B cell (primary cell): ENCODE data around the gene PML. TPM values are rescaled to one million over a fixed set of nuclear protein-coding genes. Genes with fewer than 3 reads are reported as not detected.

Experiments used
- ATAC-seq: fragments of 200-7000 bp; cut with Tn5 transposase; one replicate; pipeline ENCODE4 v1.10.0; 2021; ENCODE audit warnings: low read depth, mild to moderate bottlenecking, moderate number of reproducible peaks, moderate library complexity
- CTCF ChIA-PET: fragments of 350-600 bp; sonication (Branson Sonifier 250); formaldehyde crosslinking; loops from one replicate; lab custom pipeline; 2021; ENCODE audit warnings: antibody characterized with exemption, inconsistent platforms; lab: Charles Lee
- POLR2A ChIA-PET: fragments of 350-600 bp; sonication (Branson Sonifier 250); formaldehyde crosslinking; loops from one replicate; lab custom pipeline; 2021; ENCODE audit warnings: antibody characterized with exemption; lab: Charles Lee
- DNase-seq: peaks from one replicate; pipeline ENCODE4 v3.0.0; 2013
- H2AFZ ChIP-seq: 2 replicates; pipeline ENCODE4 v1.6.1; 2012; ENCODE audit warnings: mild to moderate bottlenecking, low read depth, low read length; ENCODE audit not compliant: insufficient read depth, poor library complexity, severe bottlenecking
- H3K27ac ChIP-seq, 2 donors: 1 replicate in 1 of 2; 2 replicates in 1 of 2; pipeline ENCODE4 v1.5.1; 2012 to 2013; ENCODE audit warnings: low read length in 2 of 2, mild to moderate bottlenecking in 2 of 2, moderate library complexity in 1 of 2
- H3K27me3 ChIP-seq, 4 experiments: fragments of 200-600 bp in 1 of 4; sonication (generic) in 1 of 4; replicated peaks in 1 of 4; 1 replicate in 2 of 4; 2 replicates in 2 of 4; pipeline versions ENCODE4 v1.6.1 to v1.7.0; 2013 to 2016; ENCODE audit warnings: low read length in 3 of 4, mild to moderate bottlenecking in 2 of 4, mixed read lengths in 1 of 4, moderate library complexity in 1 of 4; ENCODE audit not compliant: insufficient read depth in 4 of 4, control insufficient read depth in 3 of 4; ENCODE audit errors: control extremely low read depth in 1 of 4
- H3K36me3 ChIP-seq, 2 experiments: replicated peaks in 1 of 2; 1 replicate in 1 of 2; 2 replicates in 1 of 2; pipeline versions ENCODE4 v1.6.1 to v1.7.1; 2013; ENCODE audit warnings: low read length in 1 of 2; ENCODE audit not compliant: insufficient read depth in 2 of 2, control insufficient read depth in 1 of 2; ENCODE audit errors: control extremely low read depth in 1 of 2, extremely low read depth in 1 of 2
- H3K4me1 ChIP-seq, 2 donors: fragments of 200-600 bp in 1 of 2; sonication (generic) in 1 of 2; 1 replicate in 1 of 2; 2 replicates in 1 of 2; pipeline versions ENCODE4 v1.5.1 to v1.6.1; 2013 to 2017; ENCODE audit warnings: low read length in 2 of 2; ENCODE audit not compliant: control insufficient read depth in 2 of 2, insufficient read depth in 2 of 2
- H3K4me2 ChIP-seq: replicated peaks from 2 replicates; pipeline ENCODE3; 2012; ENCODE audit warnings: mild to moderate bottlenecking, low read depth, low read length; ENCODE audit not compliant: poor library complexity, severe bottlenecking
- H3K4me3 ChIP-seq, 5 experiments: fragments of 200-600 bp in 1 of 5; sonication (generic) in 1 of 5; 1 replicate in 3 of 5; 2 replicates in 2 of 5; pipeline versions ENCODE4 v1.5.1 to v1.7.0; 2011 to 2016; ENCODE audit warnings: low read length in 4 of 5, mild to moderate bottlenecking in 4 of 5, low read depth in 2 of 5, control low read depth in 1 of 5, moderate library complexity in 1 of 5; ENCODE audit not compliant: insufficient read depth in 1 of 5; ENCODE audit errors: control extremely low read depth in 1 of 5, extremely low read depth in 1 of 5
- H3K79me2 ChIP-seq: fragments of 200-600 bp; sonication (generic); one replicate; pipeline ENCODE4 v1.6.0; 2016; ENCODE audit warnings: low read length; ENCODE audit not compliant: control insufficient read depth, insufficient read depth
- H3K9ac ChIP-seq: fragments of 200-600 bp; sonication (generic); 2 replicates; pipeline ENCODE4 v1.6.1; 2017; ENCODE audit warnings: mild to moderate bottlenecking, low read length, moderate library complexity
- H3K9me3 ChIP-seq, 3 donors: one replicate each; pipeline versions ENCODE4 v1.6.1 to v1.7.1; 2013; ENCODE audit warnings: low read length in 2 of 3; ENCODE audit not compliant: control insufficient read depth in 2 of 3, insufficient read depth in 1 of 3; ENCODE audit errors: control extremely low read depth in 1 of 3
- H4K20me1 ChIP-seq: 2 replicates; pipeline ENCODE4 v1.6.0; 2012; ENCODE audit warnings: mild to moderate bottlenecking, low read length; ENCODE audit not compliant: insufficient read depth, control insufficient read depth, poor library complexity, severe bottlenecking
- H3K27ac Mint-ChIP-seq: one replicate; pipeline ENCODE4 v1.8.0; 2021; ENCODE audit warnings: mixed read lengths
- H3K27me3 Mint-ChIP-seq: one replicate; pipeline ENCODE4 v1.8.0; 2021; ENCODE audit warnings: mixed read lengths
- H3K4me1 Mint-ChIP-seq: one replicate; pipeline ENCODE4 v1.8.0; 2021; ENCODE audit warnings: mixed read lengths
- H3K4me3 Mint-ChIP-seq: one replicate; pipeline ENCODE4 v1.8.0; 2021; ENCODE audit warnings: mixed read lengths
- H3K9me3 Mint-ChIP-seq: one replicate; pipeline ENCODE4 v1.8.0; 2022; ENCODE audit warnings: mixed read lengths; ENCODE audit not compliant: insufficient read depth
- EZH2 ChIP-seq: IDR thresholded peaks from 2 replicates; pipeline ENCODE4 v1.6.1; 2012; ENCODE audit warnings: borderline replicate concordance, low read depth, mild to moderate bottlenecking, moderate library complexity, low read length; ENCODE audit not compliant: insufficient read depth, poor library complexity, severe bottlenecking
- WGBS: methylation state at CpG from one replicate; pipeline ENCODE4 v1.1.5; 2013; ENCODE audit warnings: missing lambda C conversion rate; ENCODE audit not compliant: insufficient coverage; 5-methylcytosine and 5-hydroxymethylcytosine counted together
- intact Hi-C: fragments of 100-400 bp; cut with micrococcal nuclease; formaldehyde crosslinking; loops from one replicate; pipeline ENCODE4 v1.10.0; 2022
- polyA plus RNA-seq: library from polyadenylated mRNA; depleted of rRNA; stranded (reverse); fragments of >200 nt; gene quantifications from 2 replicates; pipeline ENCODE4 v1.2.3, GENCODE V29; 2012
- total RNA-seq, 2 donors: library from RNA; stranded (reverse); fragments of 120-200 nt in 1 of 2; gene quantifications; 1 replicate in 1 of 2; 2 replicates in 1 of 2; pipeline versions ENCODE4 v1.2.3 to v1.2.4, GENCODE V29; 2013 to 2022
- TF ChIP-seq, protein P1 (sequence below): fragments of 200-600 bp; IDR thresholded peaks from one replicate; pipeline ENCODE4 v1.8.0; 2022; ENCODE audit warnings: antibody characterized with exemption, mild to moderate bottlenecking

PML gene
- total and polyA plus RNA-seq, 2 donors (not counting 1 experiment from before 2014, with no cell fraction given), result 59.2 to 66.3 TPM

DNA sequence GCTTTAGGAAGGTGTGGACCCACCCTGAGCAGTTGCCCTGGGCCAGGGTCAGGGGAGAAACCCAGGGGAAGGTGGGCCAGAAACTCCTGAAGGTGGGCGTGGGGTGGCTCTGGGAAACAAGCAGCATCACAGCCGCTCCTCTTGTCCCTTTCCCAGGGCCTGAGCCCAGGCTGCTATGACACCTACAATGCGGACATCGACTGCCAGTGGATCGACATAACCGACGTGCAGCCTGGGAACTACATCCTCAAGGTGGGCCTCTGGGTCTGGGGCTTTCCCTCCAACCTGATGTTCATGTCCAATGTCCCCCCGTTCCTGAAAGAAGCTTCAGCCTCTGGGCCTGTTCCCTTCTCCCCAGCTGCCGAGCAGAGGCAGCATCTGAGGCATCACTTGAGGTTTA, 46.9 kb upstream of the PML start:
- no peak overlapping the region for H3K27ac Mint-ChIP-seq
- DNase-seq (no peak), ATAC-seq (no peak)
- Histone ChIP-seq H3K9ac (no peak overlapping the region), H3K36me3 (no peaks in the 10 kb centered on the region), H4K20me1 (no peaks in the 10 kb centered on the region), H3K27me3 (peaks cover 0 to 6% (median 0%) of the 10 kb centered on the region in 4 experiments), H3K4me1 (peaks cover 6 to 14% of the 10 kb centered on the region in 2 donors), H3K27ac (no peak overlapping the region), H3K79me2 (no peaks in the 10 kb centered on the region), H2AFZ (no peak overlapping the region), H3K9me3 (no peaks in the 10 kb centered on the region), H3K4me2 (no peak overlapping the region), H3K4me3 (no peak overlapping the region)
- POLR2A ChIA-PET, result no interaction called here
- peaks cover 17% of the 10 kb centered on the region for H3K4me1 Mint-ChIP-seq
- H3K9me3 Mint-ChIP-seq, result no peaks in the 10 kb centered on the region
- H3K4me3 Mint-ChIP-seq, result no peak overlapping the region
- CTCF ChIA-PET, result interaction anchor here (1.5 kb wide), 1 partner anchor 18 kb away, joined by 5 read pairs; no protein-coding TSS in a partner anchor
- intact Hi-C loops, result no loop called here
- TF ChIP-seq, protein P1, sequence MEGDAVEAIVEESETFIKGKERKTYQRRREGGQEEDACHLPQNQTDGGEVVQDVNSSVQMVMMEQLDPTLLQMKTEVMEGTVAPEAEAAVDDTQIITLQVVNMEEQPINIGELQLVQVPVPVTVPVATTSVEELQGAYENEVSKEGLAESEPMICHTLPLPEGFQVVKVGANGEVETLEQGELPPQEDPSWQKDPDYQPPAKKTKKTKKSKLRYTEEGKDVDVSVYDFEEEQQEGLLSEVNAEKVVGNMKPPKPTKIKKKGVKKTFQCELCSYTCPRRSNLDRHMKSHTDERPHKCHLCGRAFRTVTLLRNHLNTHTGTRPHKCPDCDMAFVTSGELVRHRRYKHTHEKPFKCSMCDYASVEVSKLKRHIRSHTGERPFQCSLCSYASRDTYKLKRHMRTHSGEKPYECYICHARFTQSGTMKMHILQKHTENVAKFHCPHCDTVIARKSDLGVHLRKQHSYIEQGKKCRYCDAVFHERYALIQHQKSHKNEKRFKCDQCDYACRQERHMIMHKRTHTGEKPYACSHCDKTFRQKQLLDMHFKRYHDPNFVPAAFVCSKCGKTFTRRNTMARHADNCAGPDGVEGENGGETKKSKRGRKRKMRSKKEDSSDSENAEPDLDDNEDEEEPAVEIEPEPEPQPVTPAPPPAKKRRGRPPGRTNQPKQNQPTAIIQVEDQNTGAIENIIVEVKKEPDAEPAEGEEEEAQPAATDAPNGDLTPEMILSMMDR, result no peak
- no peak for TF ChIP-seq EZH2
- 93% methylated on average over 9 of the region's 9 CpGs for WGBS
- H3K27me3 Mint-ChIP-seq, result peaks cover 6% of the 10 kb centered on the region

DNA sequence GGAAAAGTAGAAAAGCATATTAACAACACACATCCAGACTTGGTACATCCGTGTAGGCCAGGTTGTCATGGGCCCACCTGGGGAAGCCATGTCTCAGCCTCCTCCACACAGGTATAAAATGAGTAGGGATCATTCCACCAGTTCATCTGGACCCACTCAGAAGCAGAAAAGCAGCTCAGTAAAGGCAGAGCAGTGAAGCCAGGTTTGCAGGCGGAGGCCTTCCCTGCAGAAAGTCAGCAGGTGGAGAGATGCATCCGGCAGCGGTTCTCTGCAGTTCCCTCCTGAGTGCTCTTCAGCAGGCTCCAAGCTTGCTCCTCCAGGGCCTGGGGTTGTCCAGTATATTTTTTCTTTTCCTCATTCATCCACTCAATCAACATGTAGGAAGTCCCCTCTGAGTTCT, 46.1 kb upstream of the PML start:
- Mint-ChIP-seq H3K27me3 (peaks cover 6% of the 10 kb centered on the region), H3K4me3 (no peak overlapping the region), H3K27ac (no peak overlapping the region), H3K4me1 (peaks cover 17% of the 10 kb centered on the region), H3K9me3 (no peaks in the 10 kb centered on the region)
- 100% methylated on average over 4 of the region's 4 CpGs for WGBS
- H4K20me1 ChIP-seq, result no peaks in the 10 kb centered on the region
- ChIA-PET POLR2A (no interaction called here), CTCF (interaction anchor here (0.8 to 1.9 kb wide), 4 partner anchors 9 to 17 kb away, joined by 3 to 5 read pairs (median 4); no protein-coding TSS in a partner anchor)
- no peak for TF ChIP-seq EZH2
- no peaks in the 10 kb centered on the region for H3K9me3 ChIP-seq
- no peak overlapping the region for H3K4me3 ChIP-seq
- H3K36me3 ChIP-seq, result no peaks in the 10 kb centered on the region
- no peak overlapping the region for H2AFZ ChIP-seq
- intact Hi-C loops, result no loop called here
- no peak overlapping the region for H3K9ac ChIP-seq
- no peak overlapping the region for H3K4me2 ChIP-seq
- DNase-seq (no peak), ATAC-seq (no peak)
- H3K27me3 ChIP-seq, result peaks cover 0 to 8% (median 0%) of the 10 kb centered on the region in 4 experiments
- H3K27ac ChIP-seq, result no peak overlapping the region
- H3K4me1 ChIP-seq, result peaks cover 6 to 14% of the 10 kb centered on the region in 2 donors
- no peaks in the 10 kb centered on the region for H3K79me2 ChIP-seq
